NCI-H460 (cell line): ENCODE results near the gene TNRC6C. TPM values are rescaled to one million over a fixed set of nuclear protein-coding genes. Genes with fewer than 3 reads are reported as not detected.

Source experiments
- DNase-seq: peaks from one replicate; pipeline ENCODE4 v3.0.0-alpha.2; 2016; ENCODE audit warnings: low read depth; ENCODE audit errors: extremely low read depth
- small RNA-seq, 2 experiments: library from RNA; depleted of rRNA; stranded (forward); fragments of <200 nt; gene quantifications; one replicate each; pipeline ENCODE3, GENCODE V24; 2014
- total RNA-seq: library from RNA; depleted of rRNA; stranded (reverse); fragments of >200 nt; shearing (Covaris generic); gene quantifications from 2 replicates; pipeline ENCODE4 v1.2.3, GENCODE V29; 2014; rRNA removed

Gene TNRC6C
- total RNA-seq, 1 experiment from 2014 or later, result 3.9 TPM

- no peak for DNase-seq
Measured at GRCh38 chr17:78146881-78147280, 188.4 kb downstream of the TNRC6C start.

- no peak for DNase-seq
Measured at GRCh38 chr17:78147315-78147998, 189.0 kb downstream of the TNRC6C start.

- no peak for DNase-seq
Measured at GRCh38 chr17:78148286-78149016, 189.9 kb downstream of the TNRC6C start.

GRCh38 chr17:78151514-78152008 is 193.1 kb downstream of the TNRC6C start:
- DNase-seq, result no peak

- no peak for DNase-seq
Measured at GRCh38 chr17:78154903-78155811, 196.7 kb downstream of the TNRC6C start.

Small RNA genes within 50 kb of the gene (small RNA-seq; reads per million reads assigned to genes)
- gene RNU1-80P (0.06 to 0.19 reads per million in 2 experiments), gene RNU6-625P (0 reads per million in 2 experiments)

Other genes with a start within 250 kb of the TNRC6C start
- 17.2 TPM in 2 replicates for gene TMC6, start 170.1 kb downstream of the TNRC6C start, total RNA-seq
- 0.30 TPM in 1 of 2 replicates, not detected in the other for gene TMC8, start 172.1 kb downstream of the TNRC6C start, total RNA-seq
- gene C17orf99, start 187.7 kb downstream of the TNRC6C start, total RNA-seq, result not detected in 2 replicates
- 61.7 and 68.8 TPM in 2 replicates for gene SYNGR2, start 209.9 kb downstream of the TNRC6C start, total RNA-seq
- gene TK1, start 228.3 kb downstream of the TNRC6C start, total RNA-seq, result 36.4 and 40.1 TPM in 2 replicates
- gene AFMID, start 228.7 kb downstream of the TNRC6C start, total RNA-seq, result 63.2 and 75.6 TPM in 2 replicates